ENCODE results near the gene FHL2.

Gene FHL2

DNA sequence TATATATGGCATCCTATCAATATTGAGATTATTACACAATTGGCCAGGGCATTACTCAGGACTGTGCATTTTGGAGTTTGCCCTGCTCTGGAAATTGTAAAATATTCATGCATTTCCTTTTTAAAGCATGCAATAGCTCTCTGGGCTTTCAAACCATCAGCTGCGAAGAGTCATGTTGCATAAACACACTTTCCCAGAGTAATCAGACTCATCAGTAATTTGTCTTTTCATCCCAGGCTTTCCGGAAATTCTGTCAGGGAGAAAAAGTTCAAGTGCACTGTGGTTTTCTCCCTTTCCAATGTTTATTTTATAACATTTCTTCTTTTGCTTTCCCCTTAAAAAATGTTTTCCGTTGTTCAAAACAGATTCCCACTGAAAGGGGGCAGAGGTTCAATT, 38.9 kb upstream of the FHL2 start:
- no peaks in the 10 kb centered on the region for H4K20me1 ChIP-seq (ENCODE audit: insufficient read depth, low read length)
- no peaks in the 10 kb centered on the region for H3F3A ChIP-seq (ENCODE audit: insufficient read depth, low read length)
- H3K9me3 ChIP-seq (replicated peaks; ENCODE audit: insufficient read depth, low read length): no peaks in the 10 kb centered on the region
- DNase-seq: no peak
- no peak overlapping the region for H2AFZ ChIP-seq (ENCODE audit: low read length)
- no peak overlapping the region for H3K27ac ChIP-seq (ENCODE audit: low read length)
- no peak overlapping the region for H3K4me2 ChIP-seq (ENCODE audit: low read depth, low read length)
- TF ChIP-seq EZH2phosphoT487 (IDR thresholded peaks at IDR 0.05; ENCODE audit: low read length): no peak
- TF ChIP-seq EZH2 (optimal IDR thresholded peaks at IDR 0.05; ENCODE audit: low read depth, low read length): no peak
- H3K36me3 ChIP-seq (replicated peaks; ENCODE audit: insufficient read depth, low read length): no peaks in the 10 kb centered on the region
- H3K9me2 ChIP-seq (replicated peaks; ENCODE audit: insufficient read depth, low read length): no peaks in the 10 kb centered on the region
- no peak overlapping the region for H3K9ac ChIP-seq (ENCODE audit: low read length)
- H3K27me3 ChIP-seq (replicated peaks; ENCODE audit: insufficient read depth, low read length): no peaks in the 10 kb centered on the region
- no peak overlapping the region for H3K4me3 ChIP-seq (ENCODE audit: low read length)
- no peaks in the 10 kb centered on the region for H3K79me2 ChIP-seq (ENCODE audit: low read length)
- H3K4me1 ChIP-seq (ENCODE audit: low read length): no peaks in the 10 kb centered on the region

DNA sequence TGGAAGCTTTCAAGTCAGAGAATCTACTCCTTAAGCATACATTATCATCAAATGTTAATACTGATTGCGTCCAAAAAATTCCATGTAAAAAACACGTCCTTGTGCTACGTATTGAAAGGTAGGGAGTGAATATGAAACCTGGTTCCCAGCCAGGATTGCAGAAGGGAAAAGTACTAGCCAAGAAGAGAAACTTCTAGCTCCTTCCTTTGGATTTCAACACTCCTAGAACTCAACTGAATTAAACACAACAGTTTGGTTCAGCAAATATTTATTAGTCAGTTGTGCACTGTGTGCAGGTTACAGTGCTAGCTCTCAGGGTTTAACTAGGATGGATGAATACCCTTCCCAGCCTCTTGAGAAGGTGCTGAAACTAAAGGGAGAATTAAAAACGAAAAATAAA, 33.9 kb upstream of the FHL2 start:
- Histone ChIP-seq H3K27ac (ENCODE audit: low read length) (no peak overlapping the region), H3K27me3 (replicated peaks; ENCODE audit: insufficient read depth, low read length) (no peaks in the 10 kb centered on the region), H3K36me3 (replicated peaks; ENCODE audit: insufficient read depth, low read length) (no peaks in the 10 kb centered on the region), H3K9me3 (replicated peaks; ENCODE audit: insufficient read depth, low read length) (no peaks in the 10 kb centered on the region), H3F3A (ENCODE audit: insufficient read depth, low read length) (no peaks in the 10 kb centered on the region), H4K20me1 (ENCODE audit: insufficient read depth, low read length) (no peaks in the 10 kb centered on the region), H3K9me2 (replicated peaks; ENCODE audit: insufficient read depth, low read length) (no peaks in the 10 kb centered on the region), H2AFZ (ENCODE audit: low read length) (no peak overlapping the region), H3K9ac (ENCODE audit: low read length) (no peak overlapping the region), H3K79me2 (ENCODE audit: low read length) (no peaks in the 10 kb centered on the region), H3K4me3 (ENCODE audit: low read length) (no peak overlapping the region), H3K4me2 (ENCODE audit: low read depth, low read length) (no peak overlapping the region), H3K4me1 (ENCODE audit: low read length) (no peaks in the 10 kb centered on the region)
- TF ChIP-seq EZH2phosphoT487 (IDR thresholded peaks at IDR 0.05; ENCODE audit: low read length): no peak
- no peak for TF ChIP-seq EZH2 (optimal IDR thresholded peaks at IDR 0.05; ENCODE audit: low read depth, low read length)
- TF ChIP-seq, protein P1, sequence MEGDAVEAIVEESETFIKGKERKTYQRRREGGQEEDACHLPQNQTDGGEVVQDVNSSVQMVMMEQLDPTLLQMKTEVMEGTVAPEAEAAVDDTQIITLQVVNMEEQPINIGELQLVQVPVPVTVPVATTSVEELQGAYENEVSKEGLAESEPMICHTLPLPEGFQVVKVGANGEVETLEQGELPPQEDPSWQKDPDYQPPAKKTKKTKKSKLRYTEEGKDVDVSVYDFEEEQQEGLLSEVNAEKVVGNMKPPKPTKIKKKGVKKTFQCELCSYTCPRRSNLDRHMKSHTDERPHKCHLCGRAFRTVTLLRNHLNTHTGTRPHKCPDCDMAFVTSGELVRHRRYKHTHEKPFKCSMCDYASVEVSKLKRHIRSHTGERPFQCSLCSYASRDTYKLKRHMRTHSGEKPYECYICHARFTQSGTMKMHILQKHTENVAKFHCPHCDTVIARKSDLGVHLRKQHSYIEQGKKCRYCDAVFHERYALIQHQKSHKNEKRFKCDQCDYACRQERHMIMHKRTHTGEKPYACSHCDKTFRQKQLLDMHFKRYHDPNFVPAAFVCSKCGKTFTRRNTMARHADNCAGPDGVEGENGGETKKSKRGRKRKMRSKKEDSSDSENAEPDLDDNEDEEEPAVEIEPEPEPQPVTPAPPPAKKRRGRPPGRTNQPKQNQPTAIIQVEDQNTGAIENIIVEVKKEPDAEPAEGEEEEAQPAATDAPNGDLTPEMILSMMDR (IDR thresholded peaks at IDR 0.05; ENCODE audit: low read length): no peak
- no peak for DNase-seq

DNA sequence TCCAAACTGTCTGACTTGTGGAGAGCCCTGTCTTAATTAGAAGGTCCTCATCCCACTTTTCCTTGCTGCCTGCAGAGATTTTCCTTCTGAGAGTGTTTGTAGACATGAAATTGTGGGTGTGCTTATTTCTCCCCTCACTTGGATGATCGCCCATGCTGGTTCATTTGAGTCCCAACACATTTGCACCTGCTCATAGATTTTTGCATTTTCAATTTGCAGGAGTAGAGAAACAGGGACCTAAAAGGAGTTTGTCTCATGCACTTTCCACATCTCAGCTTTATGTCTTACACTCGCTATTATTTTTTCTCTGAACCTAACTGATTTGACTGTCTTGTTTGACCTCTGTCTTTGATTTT, 33.2 kb upstream of the FHL2 start:
- Histone ChIP-seq H3K79me2 (ENCODE audit: low read length) (no peaks in the 10 kb centered on the region), H3K9me2 (replicated peaks; ENCODE audit: insufficient read depth, low read length) (no peaks in the 10 kb centered on the region), H4K20me1 (ENCODE audit: insufficient read depth, low read length) (no peaks in the 10 kb centered on the region), H3F3A (ENCODE audit: insufficient read depth, low read length) (no peaks in the 10 kb centered on the region), H3K9ac (ENCODE audit: low read length) (no peak overlapping the region), H3K4me2 (ENCODE audit: low read depth, low read length) (no peak overlapping the region), H3K9me3 (replicated peaks; ENCODE audit: insufficient read depth, low read length) (no peaks in the 10 kb centered on the region), H3K27me3 (replicated peaks; ENCODE audit: insufficient read depth, low read length) (no peaks in the 10 kb centered on the region), H2AFZ (ENCODE audit: low read length) (no peak overlapping the region), H3K36me3 (replicated peaks; ENCODE audit: insufficient read depth, low read length) (no peaks in the 10 kb centered on the region), H3K4me3 (ENCODE audit: low read length) (no peak overlapping the region), H3K4me1 (ENCODE audit: low read length) (no peaks in the 10 kb centered on the region), H3K27ac (ENCODE audit: low read length) (no peak overlapping the region)
- DNase-seq: no peak
- TF ChIP-seq EZH2phosphoT487 (IDR thresholded peaks at IDR 0.05; ENCODE audit: low read length) (no peak), EZH2 (optimal IDR thresholded peaks at IDR 0.05; ENCODE audit: low read depth, low read length) (no peak)
- TF ChIP-seq, protein P1 (IDR thresholded peaks at IDR 0.05; ENCODE audit: low read length): no peak

DNA sequence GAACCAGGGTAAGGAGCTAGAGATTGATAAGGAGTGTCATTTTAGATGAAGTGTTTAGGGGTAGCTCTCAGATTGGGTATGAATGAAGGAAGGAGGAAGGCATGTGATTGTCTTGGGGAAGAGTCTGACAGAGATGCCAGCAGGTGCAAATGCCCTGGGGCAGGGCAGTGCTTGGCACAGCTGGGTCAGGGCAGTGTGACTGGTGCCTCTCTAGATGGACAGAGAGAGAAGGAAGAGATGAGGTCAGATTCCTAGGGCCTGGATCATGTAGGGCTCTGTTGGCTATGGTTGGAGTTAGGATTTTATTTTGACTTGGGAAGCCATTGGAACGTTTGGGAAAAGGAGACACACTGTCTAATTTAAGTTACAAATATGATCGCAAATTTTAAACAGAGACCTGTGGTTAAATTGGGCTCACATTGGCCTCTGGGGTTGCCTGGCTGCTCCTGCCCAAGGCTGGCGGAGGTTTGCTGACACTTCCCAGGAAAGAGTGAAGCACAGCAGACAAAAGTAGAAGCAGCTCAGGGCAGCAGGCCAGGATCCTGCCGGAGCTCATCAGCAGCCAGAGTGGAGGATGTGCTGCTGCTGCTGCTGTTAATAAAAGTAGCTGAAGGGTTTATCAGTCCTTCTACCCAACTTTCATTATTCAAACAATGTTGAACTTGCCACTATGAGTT, 32.7 kb upstream of the FHL2 start:
- Histone ChIP-seq H3K27ac (ENCODE audit: low read length) (no peak overlapping the region), H3K79me2 (ENCODE audit: low read length) (no peaks in the 10 kb centered on the region), H3K36me3 (replicated peaks; ENCODE audit: insufficient read depth, low read length) (no peaks in the 10 kb centered on the region), H3F3A (ENCODE audit: insufficient read depth, low read length) (no peaks in the 10 kb centered on the region), H3K9me3 (replicated peaks; ENCODE audit: insufficient read depth, low read length) (no peaks in the 10 kb centered on the region), H3K4me3 (ENCODE audit: low read length) (no peak overlapping the region), H3K4me1 (ENCODE audit: low read length) (no peaks in the 10 kb centered on the region), H4K20me1 (ENCODE audit: insufficient read depth, low read length) (no peaks in the 10 kb centered on the region), H3K9ac (ENCODE audit: low read length) (no peak overlapping the region), H2AFZ (ENCODE audit: low read length) (no peak overlapping the region), H3K27me3 (replicated peaks; ENCODE audit: insufficient read depth, low read length) (no peaks in the 10 kb centered on the region), H3K4me2 (ENCODE audit: low read depth, low read length) (no peak overlapping the region), H3K9me2 (replicated peaks; ENCODE audit: insufficient read depth, low read length) (no peaks in the 10 kb centered on the region)
- TF ChIP-seq EZH2phosphoT487 (IDR thresholded peaks at IDR 0.05; ENCODE audit: low read length) (no peak), EZH2 (optimal IDR thresholded peaks at IDR 0.05; ENCODE audit: low read depth, low read length) (no peak)
- TF ChIP-seq, protein P1 (IDR thresholded peaks at IDR 0.05; ENCODE audit: low read length): no peak
- DNase-seq: no peak

Measured in MM.1S (cell line).